Esophagus squamous epithelium (tissue), 4 donors: Measurements from ENCODE around the gene FAM163A.

Source experiments
- CTCF ChIP-seq, 6 experiments: fragments of 450-650 bp in 4 of 6; fragments of 200-600 bp in 2 of 6; sonication (generic) in 2 of 6; IDR thresholded peaks; one replicate each; pipeline ENCODE4 v1.5.1; 2016 to 2019; ENCODE audit warnings: antibody characterized with exemption in 6 of 6, mild to moderate bottlenecking in 4 of 6, moderate library complexity in 4 of 6
- POLR2A ChIP-seq, 4 donors: fragments of 450-650 bp; IDR thresholded peaks; one replicate each; pipeline ENCODE4 v1.6.1; 2017; ENCODE audit warnings: antibody characterized with exemption in 4 of 4, mild to moderate bottlenecking in 4 of 4, moderate library complexity in 3 of 4

GRCh38 chr1:179793281-179793680, 50.2 kb downstream of the FAM163A start:
- TF ChIP-seq POLR2A (IDR thresholded peaks at IDR 0.05) (no peak), CTCF (IDR thresholded peaks at IDR 0.05) (no peak)
